GM12878 (cell line): ENCODE measurements around the gene EIF2D. TPM values are rescaled to one million over a fixed set of nuclear protein-coding genes. Genes with fewer than 3 reads are reported as not detected.

Source experiments
- MXI1 ChIP-seq: fragments of 150-350 bp; IDR thresholded peaks from 2 replicates; pipeline ENCODE4 v1.6.1; 2011; ENCODE audit warnings: low read depth, mild to moderate bottlenecking, inconsistent platforms, low read length, improper control_type of control experiment
- SMARCA5 ChIP-seq: fragments of 450-650 bp; IDR thresholded peaks from 2 replicates; pipeline ENCODE4 v1.6.1; 2017; ENCODE audit warnings: mild to moderate bottlenecking
- SP1 ChIP-seq: IDR thresholded peaks from one replicate; pipeline ENCODE4 v1.6.1; 2011; ENCODE audit warnings: low read depth, low read length
- TCF7 ChIP-seq: IDR thresholded peaks from 2 replicates; pipeline ENCODE4 v1.6.1; 2014; ENCODE audit warnings: antibody characterized with exemption, borderline replicate concordance
- YY1 ChIP-seq: IDR thresholded peaks from 2 replicates; pipeline ENCODE4 v1.6.1; 2011; ENCODE audit warnings: low read depth, mild to moderate bottlenecking, low read length
- ZNF384 ChIP-seq: IDR thresholded peaks from 2 replicates; pipeline ENCODE4 v1.6.1; 2012; ENCODE audit warnings: low read depth, mild to moderate bottlenecking, low read length, improper control_type of control experiment, borderline replicate concordance
- ZNF622 ChIP-seq: fragments of 450-650 bp; IDR thresholded peaks from 2 replicates; pipeline ENCODE4 v1.6.1; 2017; ENCODE audit warnings: mild to moderate bottlenecking, inconsistent platforms
- polyA plus RNA-seq, 11 experiments: library from polyadenylated mRNA; depleted of rRNA in 4 of 11; unstranded in 6 of 11; stranded (reverse) in 5 of 11; fragments of >200 nt; fragmentation: Nextera tagmentation in 4 of 11; fragmentation: Illumina TruSeq in 1 of 11; extraction: Ambion mirVana in 4 of 11; extraction: Trizol in 1 of 11; gene quantifications; 1 replicate in 1 of 11; 2 replicates in 10 of 11; pipeline versions ENCODE4 v1.2.1 to v1.2.3, GENCODE V29; 2011 to 2016; ENCODE audit warnings: inconsistent platforms in 2 of 11, missing spikeins in 2 of 11, low read depth in 1 of 11
- total RNA-seq, 4 experiments: library from RNA; depleted of rRNA in 3 of 4; stranded (reverse); fragments of >200 nt in 3 of 4; fragmentation: Illumina TruSeq in 1 of 4; extraction: Trizol in 1 of 4; gene quantifications; 2 replicates each; pipeline versions ENCODE4 v1.2.1 to v1.2.3, GENCODE V29; 2013 to 2021
- TF ChIP-seq, protein P1 (sequence below): fragments of 450-650 bp; IDR thresholded peaks from 2 replicates; pipeline ENCODE4 v1.6.1; 2017; ENCODE audit warnings: borderline replicate concordance
- TF ChIP-seq, protein P2 (sequence below): fragments of 450-650 bp; IDR thresholded peaks from 2 replicates; pipeline ENCODE4 v1.6.1; 2017; ENCODE audit warnings: mild to moderate bottlenecking
- TF ChIP-seq, protein P3 (sequence below): fragments of 450-650 bp; formaldehyde crosslinking; IDR thresholded peaks from 2 replicates; pipeline ENCODE4 v1.4.0; 2020; ENCODE audit warnings: mild to moderate bottlenecking, moderate library complexity

The EIF2D gene
- total and polyA plus RNA-seq, 10 of the 15 experiments (the other 5 are each of a cell fraction or from before 2014, with no cell fraction given) = 65.2 to 133 (median 79.0) TPM

DNA sequence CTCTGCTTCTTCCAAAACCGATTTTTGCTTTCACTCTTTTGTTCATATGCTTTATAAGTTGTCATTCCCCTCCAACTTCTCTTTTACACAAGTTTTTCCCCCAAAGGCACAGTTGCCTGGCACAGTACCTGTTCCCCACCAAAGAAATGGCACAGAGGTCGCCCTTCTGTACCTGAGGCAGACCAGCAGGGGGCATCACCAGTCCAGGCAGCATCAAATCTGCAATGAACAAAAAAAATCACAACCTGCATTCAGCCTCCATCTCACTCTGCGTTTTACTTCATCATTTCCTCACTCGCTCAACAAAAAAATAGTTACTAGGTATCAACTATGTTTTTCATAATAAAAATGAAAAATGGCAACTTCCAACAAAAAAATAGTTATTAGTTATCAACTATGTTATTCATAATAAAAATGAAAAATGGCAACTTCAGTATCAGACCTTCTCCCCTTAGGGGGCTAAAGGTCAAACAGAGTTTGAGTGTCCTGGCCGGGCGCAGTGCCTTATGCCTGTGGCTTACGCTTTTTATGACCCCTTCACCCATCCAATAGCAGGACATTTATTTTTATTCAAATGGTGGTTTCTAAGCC lies 4.1 kb downstream of the EIF2D start (continued):
- TF ChIP-seq MXI1 = no peak
- TF ChIP-seq ZNF622 = no peak
- TF ChIP-seq SP1 = no peak
- TF ChIP-seq, protein P1, sequence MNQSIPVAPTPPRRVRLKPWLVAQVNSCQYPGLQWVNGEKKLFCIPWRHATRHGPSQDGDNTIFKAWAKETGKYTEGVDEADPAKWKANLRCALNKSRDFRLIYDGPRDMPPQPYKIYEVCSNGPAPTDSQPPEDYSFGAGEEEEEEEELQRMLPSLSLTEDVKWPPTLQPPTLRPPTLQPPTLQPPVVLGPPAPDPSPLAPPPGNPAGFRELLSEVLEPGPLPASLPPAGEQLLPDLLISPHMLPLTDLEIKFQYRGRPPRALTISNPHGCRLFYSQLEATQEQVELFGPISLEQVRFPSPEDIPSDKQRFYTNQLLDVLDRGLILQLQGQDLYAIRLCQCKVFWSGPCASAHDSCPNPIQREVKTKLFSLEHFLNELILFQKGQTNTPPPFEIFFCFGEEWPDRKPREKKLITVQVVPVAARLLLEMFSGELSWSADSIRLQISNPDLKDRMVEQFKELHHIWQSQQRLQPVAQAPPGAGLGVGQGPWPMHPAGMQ = no peak
- TF ChIP-seq SMARCA5 = peak; percentile 76
- TF ChIP-seq, protein P2, sequence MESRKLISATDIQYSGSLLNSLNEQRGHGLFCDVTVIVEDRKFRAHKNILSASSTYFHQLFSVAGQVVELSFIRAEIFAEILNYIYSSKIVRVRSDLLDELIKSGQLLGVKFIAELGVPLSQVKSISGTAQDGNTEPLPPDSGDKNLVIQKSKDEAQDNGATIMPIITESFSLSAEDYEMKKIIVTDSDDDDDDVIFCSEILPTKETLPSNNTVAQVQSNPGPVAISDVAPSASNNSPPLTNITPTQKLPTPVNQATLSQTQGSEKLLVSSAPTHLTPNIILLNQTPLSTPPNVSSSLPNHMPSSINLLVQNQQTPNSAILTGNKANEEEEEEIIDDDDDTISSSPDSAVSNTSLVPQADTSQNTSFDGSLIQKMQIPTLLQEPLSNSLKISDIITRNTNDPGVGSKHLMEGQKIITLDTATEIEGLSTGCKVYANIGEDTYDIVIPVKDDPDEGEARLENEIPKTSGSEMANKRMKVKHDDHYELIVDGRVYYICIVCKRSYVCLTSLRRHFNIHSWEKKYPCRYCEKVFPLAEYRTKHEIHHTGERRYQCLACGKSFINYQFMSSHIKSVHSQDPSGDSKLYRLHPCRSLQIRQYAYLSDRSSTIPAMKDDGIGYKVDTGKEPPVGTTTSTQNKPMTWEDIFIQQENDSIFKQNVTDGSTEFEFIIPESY = no peak
- no peak for TF ChIP-seq TCF7
- peak; percentile 77 for TF ChIP-seq YY1
- peak; percentile 66; the same call in 1 of the 2 replicates for TF ChIP-seq ZNF384
- TF ChIP-seq, protein P3, sequence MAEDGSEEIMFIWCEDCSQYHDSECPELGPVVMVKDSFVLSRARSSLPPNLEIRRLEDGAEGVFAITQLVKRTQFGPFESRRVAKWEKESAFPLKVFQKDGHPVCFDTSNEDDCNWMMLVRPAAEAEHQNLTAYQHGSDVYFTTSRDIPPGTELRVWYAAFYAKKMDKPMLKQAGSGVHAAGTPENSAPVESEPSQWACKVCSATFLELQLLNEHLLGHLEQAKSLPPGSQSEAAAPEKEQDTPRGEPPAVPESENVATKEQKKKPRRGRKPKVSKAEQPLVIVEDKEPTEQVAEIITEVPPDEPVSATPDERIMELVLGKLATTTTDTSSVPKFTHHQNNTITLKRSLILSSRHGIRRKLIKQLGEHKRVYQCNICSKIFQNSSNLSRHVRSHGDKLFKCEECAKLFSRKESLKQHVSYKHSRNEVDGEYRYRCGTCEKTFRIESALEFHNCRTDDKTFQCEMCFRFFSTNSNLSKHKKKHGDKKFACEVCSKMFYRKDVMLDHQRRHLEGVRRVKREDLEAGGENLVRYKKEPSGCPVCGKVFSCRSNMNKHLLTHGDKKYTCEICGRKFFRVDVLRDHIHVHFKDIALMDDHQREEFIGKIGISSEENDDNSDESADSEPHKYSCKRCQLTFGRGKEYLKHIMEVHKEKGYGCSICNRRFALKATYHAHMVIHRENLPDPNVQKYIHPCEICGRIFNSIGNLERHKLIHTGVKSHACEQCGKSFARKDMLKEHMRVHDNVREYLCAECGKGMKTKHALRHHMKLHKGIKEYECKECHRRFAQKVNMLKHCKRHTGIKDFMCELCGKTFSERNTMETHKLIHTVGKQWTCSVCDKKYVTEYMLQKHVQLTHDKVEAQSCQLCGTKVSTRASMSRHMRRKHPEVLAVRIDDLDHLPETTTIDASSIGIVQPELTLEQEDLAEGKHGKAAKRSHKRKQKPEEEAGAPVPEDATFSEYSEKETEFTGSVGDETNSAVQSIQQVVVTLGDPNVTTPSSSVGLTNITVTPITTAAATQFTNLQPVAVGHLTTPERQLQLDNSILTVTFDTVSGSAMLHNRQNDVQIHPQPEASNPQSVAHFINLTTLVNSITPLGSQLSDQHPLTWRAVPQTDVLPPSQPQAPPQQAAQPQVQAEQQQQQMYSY (CRISPR knock-in tag) = no peak
